ENCODE results near the gene TDRD7.

- TF ChIP-seq SMC3 (IDR thresholded peaks at IDR 0.05; ENCODE audit: low read depth, low read length) (no peak), CTCF (IDR thresholded peaks at IDR 0.05) (no peak), POLR2AphosphoS5 (IDR thresholded peaks at IDR 0.05; ENCODE audit: low read depth, low read length) (no peak), CHD2 (IDR thresholded peaks at IDR 0.05; ENCODE audit: low read length, partially characterized antibody) (no peak), ZBTB33 (IDR thresholded peaks at IDR 0.05; ENCODE audit: borderline replicate concordance, low read depth) (no peak)
Measured at GRCh38 chr9:97501972-97502221, 90.0 kb downstream of the TDRD7 start.

Data from SK-N-SH (cell line).